Psoas muscle (tissue), 8 donors: ENCODE measurements around the gene ZNF57. TPM values are rescaled to one million over a fixed set of nuclear protein-coding genes. Genes with fewer than 3 reads are reported as not detected.

ENCODE experiments used
- ATAC-seq, 4 donors: fragments of 200-7000 bp; cut with Tn5 transposase; one replicate each; pipeline ENCODE4 v1.9.1; 2020; ENCODE audit warnings: moderate library complexity in 3 of 4, mild to moderate bottlenecking in 2 of 4
- DNase-seq, 2 donors: peaks; one replicate each; pipeline ENCODE4 v3.0.0-alpha.2; 2020
- H3K27ac ChIP-seq: fragments of 200-600 bp; one replicate; pipeline ENCODE4 v1.8.0; 2022
- H3K27me3 ChIP-seq, 3 donors: fragments of 200-600 bp in 1 of 3; one replicate each; pipeline versions ENCODE4 v1.6.1 to v1.8.0; 2013 to 2022; ENCODE audit warnings: low read length in 2 of 3, mild to moderate bottlenecking in 2 of 3, moderate library complexity in 1 of 3; ENCODE audit not compliant: insufficient read depth in 3 of 3
- H3K36me3 ChIP-seq, 2 donors: fragments of 200-600 bp in 1 of 2; one replicate each; pipeline versions ENCODE4 v1.6.1 to v1.8.0; 2013 to 2022; ENCODE audit warnings: low read depth in 1 of 2, mild to moderate bottlenecking in 1 of 2, moderate library complexity in 1 of 2; ENCODE audit not compliant: insufficient read depth in 1 of 2
- H3K4me1 ChIP-seq: fragments of 200-600 bp; one replicate; pipeline ENCODE4 v1.8.0; 2022
- H3K4me3 ChIP-seq: fragments of 200-600 bp; one replicate; pipeline ENCODE4 v1.8.0; 2022; ENCODE audit warnings: mild to moderate bottlenecking
- H3K9me3 ChIP-seq: fragments of 200-600 bp; one replicate; pipeline ENCODE4 v1.8.0; 2022
- CTCF ChIP-seq: fragments of 200-600 bp; IDR thresholded peaks from one replicate; pipeline ENCODE4 v1.8.0; 2022; ENCODE audit warnings: antibody characterized with exemption
- WGBS, 3 donors: extraction: QIAGEN DNeasy Blood & Tissue Kit; methylation state at CpG; one replicate each; pipeline versions ENCODE4 v1.1.6 to v1.1.7; 2013; 5-methylcytosine and 5-hydroxymethylcytosine counted together
- intact Hi-C, 2 donors: fragments of 100-400 bp; cut with DNase I; formaldehyde crosslinking; loops; one replicate each; pipeline versions ENCODE4 v1.11.0 to v1.14.2; 2022
- polyA plus RNA-seq, 3 donors: library from polyadenylated mRNA; stranded (reverse); fragments of 200-250 nt; gene quantifications; one replicate each; pipeline ENCODE4 v1.2.3, GENCODE V29; 2013
- total RNA-seq, 4 donors: library from RNA; stranded (reverse); fragmentation: NEBNext Ultra II Directional in 2 of 4; extraction: Animal tissue kit (Norgen Biotek cat#: 25700) in 2 of 4; gene quantifications; one replicate each; pipeline versions ENCODE4 v1.2.1 to v1.2.4, GENCODE V29; 2021 to 2023
- donor health status: healthy with polysubstance abuse.
- donor health status: DM: no; HTN: no; CAD: no; lungs with moderate emphysema.
- donor health status: Bipolar disorder and iron deficiency.
- donor health status: healthy.
- donor health status: DM: yes; HTN: yes; CAD: no.
- donor health status: DM: no; HTN: no; CAD: no.
- donor health status: DM: no; HTN: no; CAD: no.
- donor health status: DM: yes; HTN: yes; CAD: no.

ZNF57 gene
- total and polyA plus RNA-seq, 7 donors = 0.65 to 1.9 (median 1.1) TPM

GRCh38 chr19:2967972-2968371 lies 67.2 kb downstream of the ZNF57 start:
- Histone ChIP-seq H3K27ac (no peak overlapping the region), H3K4me3 (no peak overlapping the region), H3K36me3 (no peaks in the 10 kb centered on the region), H3K4me1 (peaks cover 4% of the 10 kb centered on the region), H3K27me3 (no peaks in the 10 kb centered on the region), H3K9me3 (no peaks in the 10 kb centered on the region)
- no peak for TF ChIP-seq CTCF
- intact Hi-C loops = no loop called here
- WGBS, 3 donors = 74 to 83% (median 77%) methylated on average over 8 of the region's 8 CpGs
- no peak for DNase-seq
- no peak for ATAC-seq

Other genes with a start within 250 kb of the ZNF57 start
- 1 to 10 TPM; 1.2 to 5.4 (median 2.3) TPM for gene GNG7, start 198.2 kb upstream of the ZNF57 start, total RNA-seq
- gene GNG7, start 198.2 kb upstream of the ZNF57 start, polyA plus RNA-seq = under 1 TPM; 0.48 to 0.73 (median 0.58) TPM
- 10 to 100 TPM in 1 of 4 donors, 1 to 10 TPM in 3; 1.1 to 29.9 (median 4.5) TPM for gene DIRAS1, start 179.6 kb upstream of the ZNF57 start, total RNA-seq
- gene DIRAS1, start 179.6 kb upstream of the ZNF57 start, polyA plus RNA-seq = 1 to 10 TPM in 1 of 3 donors, under 1 TPM in 2; 0.13 to 5.7 (median 0.15) TPM
- gene SLC39A3, start 160.9 kb upstream of the ZNF57 start, total RNA-seq = 10 to 100 TPM; 16.9 to 26.8 (median 20.0) TPM
- 10 to 100 TPM; 28.4 to 70.1 (median 32.6) TPM for gene SLC39A3, start 160.9 kb upstream of the ZNF57 start, polyA plus RNA-seq
- 100 to 1,000 TPM in 1 of 4 donors, 10 to 100 TPM in 3; 63.4 to 104 (median 77.8) TPM for gene SGTA, start 117.7 kb upstream of the ZNF57 start, total RNA-seq
- gene SGTA, start 117.7 kb upstream of the ZNF57 start, polyA plus RNA-seq = 100 to 1,000 TPM in 2 of 3 donors, 10 to 100 TPM in 1; 99.1 to 186 (median 123) TPM
- gene THOP1, start 115.4 kb upstream of the ZNF57 start, total RNA-seq = 10 to 100 TPM; 46.0 to 60.2 (median 55.9) TPM
- 10 to 100 TPM; 58.3 to 92.2 (median 85.9) TPM for gene THOP1, start 115.4 kb upstream of the ZNF57 start, polyA plus RNA-seq
- 1 to 10 TPM; 3.5 to 6.5 (median 4.5) TPM for gene ZNF554, start 81.1 kb upstream of the ZNF57 start, total RNA-seq
- gene ZNF554, start 81.1 kb upstream of the ZNF57 start, polyA plus RNA-seq = 1 to 10 TPM; 1.8 to 5.2 (median 3.6) TPM
- gene ZNF555, start 59.5 kb upstream of the ZNF57 start, total RNA-seq = 10 to 100 TPM in 2 of 4 donors, 1 to 10 TPM in 2; 2.9 to 16.0 (median 8.5) TPM
- 1 to 10 TPM; 1.7 to 2.4 (median 1.9) TPM for gene ZNF555, start 59.5 kb upstream of the ZNF57 start, polyA plus RNA-seq
- gene ZNF556, start 33.6 kb upstream of the ZNF57 start, total RNA-seq = 10 to 100 TPM in 2 of 4 donors, under 1 TPM in 2; 0.57 to 15.6 (median 5.8) TPM
- gene ZNF556, start 33.6 kb upstream of the ZNF57 start, polyA plus RNA-seq = 1 to 10 TPM in 1 of 3 donors, under 1 TPM in 2; 0.24 to 7.7 (median 0.69) TPM
- 1 to 10 TPM; 1.3 to 2.4 (median 1.3) TPM for gene ZNF77, start 44.0 kb downstream of the ZNF57 start, total RNA-seq
- 1 to 10 TPM in 2 of 3 donors, under 1 TPM in 1; 0.84 to 1.9 (median 1.6) TPM for gene ZNF77, start 44.0 kb downstream of the ZNF57 start, polyA plus RNA-seq
- under 1 TPM in 3 of 4 donors, not detected in 1; 0.50 to 0.89 (median 0.68) TPM for gene TLE6, start 76.6 kb downstream of the ZNF57 start, total RNA-seq
- 1 to 10 TPM in 2 of 3 donors, under 1 TPM in 1; 0.96 to 2.2 (median 1.5) TPM for gene TLE6, start 76.6 kb downstream of the ZNF57 start, polyA plus RNA-seq
- gene TLE2, start 128.4 kb downstream of the ZNF57 start, total RNA-seq = 10 to 100 TPM; 28.6 to 42.5 (median 36.1) TPM
- gene TLE2, start 128.4 kb downstream of the ZNF57 start, polyA plus RNA-seq = 10 to 100 TPM; 23.5 to 35.1 (median 31.8) TPM
- 100 to 1,000 TPM; 390 to 607 (median 551) TPM for gene TLE5, start 161.6 kb downstream of the ZNF57 start, total RNA-seq
- gene TLE5, start 161.6 kb downstream of the ZNF57 start, polyA plus RNA-seq = 100 to 1,000 TPM; 450 to 786 (median 780) TPM
- 10 to 100 TPM; 46.7 to 62.4 (median 52.0) TPM for gene GNA11, start 193.4 kb downstream of the ZNF57 start, total RNA-seq
- 10 to 100 TPM; 32.9 to 85.2 (median 33.4) TPM for gene GNA11, start 193.4 kb downstream of the ZNF57 start, polyA plus RNA-seq
- gene GNA15, start 235.1 kb downstream of the ZNF57 start, total RNA-seq = 1 to 10 TPM in 3 of 4 donors, under 1 TPM in 1; 0.91 to 1.9 (median 1.3) TPM
- gene GNA15, start 235.1 kb downstream of the ZNF57 start, polyA plus RNA-seq = under 1 TPM; 0.18 to 0.56 (median 0.31) TPM